Activated T-cell treated with anti-CD3 and anti-CD28 coated beads, Interleukin-2, amount 50 U/mL, for 72 hours (primary cell): ENCODE measurements around the gene MOK. TPM values are rescaled to one million over a fixed set of nuclear protein-coding genes. Genes with fewer than 3 reads are reported as not detected.
"Not testable (repeated sequence)": the region's sequence is repeated elsewhere in the genome, so short reads cannot be mapped to it uniquely, and the experiment has no call there.

ENCODE experiments used
- ATAC-seq, 2 donors: fragments of 150-1000 bp; cut with Tn5 transposase; replicated peaks in 1 of 2; 2 replicates each; pipeline ENCODE4 v1.10.0; 2021; ENCODE audit warnings: moderate library complexity in 2 of 2, mild to moderate bottlenecking in 1 of 2
- DNase-seq, 2 donors: peaks; one replicate each; pipeline ENCODE4 v3.0.0; 2021 to 2022; ENCODE audit warnings: mixed read lengths in 1 of 2
- H3K27ac Mint-ChIP-seq: one replicate; pipeline ENCODE4 v1.8.0; 2022; ENCODE audit warnings: mild to moderate bottlenecking, moderate library complexity, mixed read lengths
- H3K27me3 Mint-ChIP-seq: one replicate; pipeline ENCODE4 v1.8.0; 2022; ENCODE audit warnings: low read depth, mixed read lengths
- H3K36me3 Mint-ChIP-seq, 2 donors: one replicate each; pipeline ENCODE4 v1.8.0; 2022; ENCODE audit warnings: mixed read lengths in 2 of 2, mild to moderate bottlenecking in 1 of 2; ENCODE audit not compliant: insufficient read depth in 2 of 2
- H3K4me1 Mint-ChIP-seq: one replicate; pipeline ENCODE4 v1.8.0; 2022; ENCODE audit warnings: low read depth, mixed read lengths
- H3K4me3 Mint-ChIP-seq, 2 donors: one replicate each; pipeline ENCODE4 v1.8.0; 2022; ENCODE audit warnings: mild to moderate bottlenecking in 2 of 2, mixed read lengths in 2 of 2, moderate library complexity in 2 of 2
- H3K9me3 Mint-ChIP-seq, 2 donors: one replicate each; pipeline ENCODE4 v1.8.0; 2022; ENCODE audit warnings: mixed read lengths in 2 of 2
- total RNA-seq, 2 donors: library from RNA; stranded (reverse); gene quantifications; one replicate each; pipeline ENCODE4 v1.2.3, GENCODE V29; 2022

MOK gene
- total RNA-seq, 2 donors from 2014 or later = 2.8 to 5.7 TPM

- H3K36me3 Mint-ChIP-seq, DNase-seq, H3K27ac Mint-ChIP-seq, H3K4me3 Mint-ChIP-seq, ATAC-seq, H3K9me3 Mint-ChIP-seq, H3K27me3 Mint-ChIP-seq, H3K4me1 Mint-ChIP-seq: not testable (repeated sequence)
Measured at GRCh38 chr14:102243795-102244194, 61.2 kb downstream of the MOK start.

GRCh38 chr14:102241147-102241546 lies 63.8 kb downstream of the MOK start:
- Mint-ChIP-seq H3K27ac (no peak overlapping the region), H3K27me3 (no peaks in the 10 kb centered on the region), H3K4me1 (no peaks in the 10 kb centered on the region), H3K36me3 (no peaks in the 10 kb centered on the region), H3K4me3 (no peak overlapping the region), H3K9me3 (no peaks in the 10 kb centered on the region)
- no peak for ATAC-seq
- DNase-seq = no peak

- H3K27ac Mint-ChIP-seq, H3K4me3 Mint-ChIP-seq, H3K27me3 Mint-ChIP-seq, ATAC-seq, H3K4me1 Mint-ChIP-seq, H3K36me3 Mint-ChIP-seq, DNase-seq, H3K9me3 Mint-ChIP-seq: not testable (repeated sequence)
Measured at GRCh38 chr14:102240481-102240880, 64.5 kb downstream of the MOK start.

GRCh38 chr14:102239231-102239630 lies 65.7 kb downstream of the MOK start:
- no peak overlapping the region for H3K4me3 Mint-ChIP-seq
- H3K36me3 Mint-ChIP-seq = no peaks in the 10 kb centered on the region
- H3K27ac Mint-ChIP-seq = no peak overlapping the region
- H3K9me3 Mint-ChIP-seq = no peaks in the 10 kb centered on the region
- no peak for ATAC-seq
- H3K27me3 Mint-ChIP-seq = no peaks in the 10 kb centered on the region
- H3K4me1 Mint-ChIP-seq = no peaks in the 10 kb centered on the region
- DNase-seq = no peak

GRCh38 chr14:102238766-102239165 lies 66.2 kb downstream of the MOK start:
- no peak for ATAC-seq
- Mint-ChIP-seq H3K36me3 (no peaks in the 10 kb centered on the region), H3K4me3 (no peak overlapping the region), H3K27ac (no peak overlapping the region), H3K4me1 (no peaks in the 10 kb centered on the region), H3K27me3 (no peaks in the 10 kb centered on the region), H3K9me3 (no peaks in the 10 kb centered on the region)
- DNase-seq = no peak

- no peaks in the 10 kb centered on the region for H3K4me1 Mint-ChIP-seq
- no peak overlapping the region for H3K27ac Mint-ChIP-seq
- no peaks in the 10 kb centered on the region for H3K36me3 Mint-ChIP-seq
- DNase-seq = no peak
- ATAC-seq = no peak
- no peaks in the 10 kb centered on the region for H3K27me3 Mint-ChIP-seq
- H3K9me3 Mint-ChIP-seq = no peaks in the 10 kb centered on the region
- no peak overlapping the region for H3K4me3 Mint-ChIP-seq
Measured at GRCh38 chr14:102238131-102238530, 66.8 kb downstream of the MOK start.

- ATAC-seq (no peak), DNase-seq (no peak)
- Mint-ChIP-seq H3K9me3 (no peaks in the 10 kb centered on the region), H3K4me3 (no peak overlapping the region), H3K36me3 (no peaks in the 10 kb centered on the region), H3K4me1 (no peaks in the 10 kb centered on the region), H3K27ac (no peak overlapping the region), H3K27me3 (no peaks in the 10 kb centered on the region)
Measured at GRCh38 chr14:102236026-102236425, 68.9 kb downstream of the MOK start.

GRCh38 chr14:102235275-102235897 lies 69.6 kb downstream of the MOK start:
- Mint-ChIP-seq H3K27me3 (no peaks in the 10 kb centered on the region), H3K9me3 (no peaks in the 10 kb centered on the region), H3K27ac (no peak overlapping the region), H3K36me3 (no peaks in the 10 kb centered on the region), H3K4me1 (no peaks in the 10 kb centered on the region), H3K4me3 (no peak overlapping the region)
- ATAC-seq (peak; percentile 95 to 99), DNase-seq (peak; percentile 85)

GRCh38 chr14:102234331-102235264 lies 70.4 kb downstream of the MOK start:
- no peak overlapping the region for H3K4me3 Mint-ChIP-seq
- H3K36me3 Mint-ChIP-seq = no peaks in the 10 kb centered on the region
- no peaks in the 10 kb centered on the region for H3K27me3 Mint-ChIP-seq
- no peaks in the 10 kb centered on the region for H3K4me1 Mint-ChIP-seq
- H3K27ac Mint-ChIP-seq = no peak overlapping the region
- DNase-seq = no peak
- H3K9me3 Mint-ChIP-seq = no peaks in the 10 kb centered on the region
- ATAC-seq = peak; percentile 9 to 20

- Mint-ChIP-seq H3K4me1 (no peaks in the 10 kb centered on the region), H3K36me3 (no peaks in the 10 kb centered on the region), H3K27me3 (no peaks in the 10 kb centered on the region), H3K4me3 (no peak overlapping the region), H3K9me3 (no peaks in the 10 kb centered on the region), H3K27ac (no peak overlapping the region)
- no peak for DNase-seq
- no peak for ATAC-seq
Measured at GRCh38 chr14:102233081-102233480, 71.9 kb downstream of the MOK start.

- Mint-ChIP-seq H3K4me3 (no peak overlapping the region), H3K27ac (no peak overlapping the region), H3K4me1 (no peaks in the 10 kb centered on the region), H3K36me3 (no peaks in the 10 kb centered on the region), H3K27me3 (no peaks in the 10 kb centered on the region), H3K9me3 (no peaks in the 10 kb centered on the region)
- no peak for DNase-seq
- ATAC-seq = no peak
Measured at GRCh38 chr14:102232348-102232625, 72.7 kb downstream of the MOK start.

- H3K27ac Mint-ChIP-seq = no peak overlapping the region
- no peaks in the 10 kb centered on the region for H3K36me3 Mint-ChIP-seq
- DNase-seq (no peak), ATAC-seq (no peak)
- no peaks in the 10 kb centered on the region for H3K27me3 Mint-ChIP-seq
- no peak overlapping the region for H3K4me3 Mint-ChIP-seq
- H3K4me1 Mint-ChIP-seq = no peaks in the 10 kb centered on the region
- H3K9me3 Mint-ChIP-seq = no peaks in the 10 kb centered on the region
Measured at GRCh38 chr14:102231476-102232347, 73.3 kb downstream of the MOK start.

GRCh38 chr14:102230481-102231210 lies 74.3 kb downstream of the MOK start:
- DNase-seq = no peak
- H3K9me3 Mint-ChIP-seq = no peaks in the 10 kb centered on the region
- H3K4me3 Mint-ChIP-seq = no peak overlapping the region
- no peaks in the 10 kb centered on the region for H3K4me1 Mint-ChIP-seq
- H3K27ac Mint-ChIP-seq = no peak overlapping the region
- no peak for ATAC-seq
- no peaks in the 10 kb centered on the region for H3K27me3 Mint-ChIP-seq
- H3K36me3 Mint-ChIP-seq = no peaks in the 10 kb centered on the region
